DMS114 treated with DMSO at 0.1 percent for 48 hours (cell line): Measurements from ENCODE around the gene PHB1.
"Not testable (repeated sequence)": the region's sequence is repeated elsewhere in the genome, so short reads cannot be mapped to it uniquely, and the experiment has no call there.

Source experiments
- DNase-seq: peaks from one replicate; lab custom pipeline; 2025; ENCODE audit not compliant: unreplicated experiment; lab: John Stamatoyannopoulos, UW

Gene PHB1

DNA sequence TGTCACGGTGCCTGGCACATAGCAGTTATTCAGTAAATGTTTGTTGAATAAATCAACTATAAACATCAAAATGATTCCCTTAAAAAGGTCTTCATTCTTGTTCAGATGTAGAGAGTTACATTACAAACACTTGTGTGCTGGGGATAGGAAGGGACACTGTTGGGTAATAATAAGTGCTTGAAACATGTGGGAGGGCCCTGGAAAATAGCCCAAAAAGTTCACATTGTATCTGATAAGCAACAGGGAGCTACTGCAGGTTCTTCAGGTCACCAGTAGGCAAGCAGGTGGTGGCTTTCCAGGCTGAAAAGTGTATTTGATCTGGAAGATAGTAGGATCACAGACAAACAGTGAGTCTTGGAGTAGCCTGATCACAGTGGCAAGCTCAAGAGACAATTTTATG is 33.6 kb downstream of the PHB1 start:
- DNase-seq = no peak

DNA sequence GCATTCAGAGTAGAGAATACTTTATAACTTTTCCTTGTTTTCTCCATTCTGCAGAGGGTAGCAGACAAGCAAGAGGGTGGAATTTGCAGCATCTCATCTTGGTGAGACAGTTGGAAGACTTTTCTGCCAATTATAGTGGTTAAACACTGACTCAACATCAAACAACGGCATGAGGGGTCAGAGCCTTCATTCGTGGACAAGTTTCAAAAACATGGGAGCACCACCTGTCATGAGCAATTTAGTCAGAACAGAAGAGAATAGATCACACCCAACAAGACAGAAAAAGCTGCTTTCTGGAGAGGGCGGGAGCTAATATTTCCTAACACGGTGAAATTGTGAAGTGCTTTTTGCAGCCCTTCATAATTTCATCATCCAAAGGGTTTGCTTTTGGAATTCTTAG is 34.8 kb downstream of the PHB1 start:
- DNase-seq = no peak

DNA sequence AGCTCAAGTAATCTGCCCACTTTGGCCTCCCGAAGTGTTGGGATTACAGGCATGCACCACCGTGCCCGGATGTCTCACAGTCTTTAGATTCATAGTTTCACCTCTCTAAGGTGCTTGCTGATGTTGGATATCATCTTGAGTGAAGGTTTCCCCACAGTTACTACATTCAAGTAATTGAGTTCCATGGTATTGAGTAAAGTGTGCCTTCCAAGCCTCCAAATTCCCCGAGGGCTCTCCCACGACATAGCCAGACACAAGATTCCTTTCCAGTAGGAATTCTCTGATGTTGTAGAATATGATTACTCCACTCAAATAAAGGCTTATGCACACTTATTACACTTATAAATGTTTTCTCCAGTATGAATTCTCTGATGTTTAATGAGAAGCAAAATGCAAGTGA is 36.4 kb downstream of the PHB1 start:
- no peak for DNase-seq

DNA sequence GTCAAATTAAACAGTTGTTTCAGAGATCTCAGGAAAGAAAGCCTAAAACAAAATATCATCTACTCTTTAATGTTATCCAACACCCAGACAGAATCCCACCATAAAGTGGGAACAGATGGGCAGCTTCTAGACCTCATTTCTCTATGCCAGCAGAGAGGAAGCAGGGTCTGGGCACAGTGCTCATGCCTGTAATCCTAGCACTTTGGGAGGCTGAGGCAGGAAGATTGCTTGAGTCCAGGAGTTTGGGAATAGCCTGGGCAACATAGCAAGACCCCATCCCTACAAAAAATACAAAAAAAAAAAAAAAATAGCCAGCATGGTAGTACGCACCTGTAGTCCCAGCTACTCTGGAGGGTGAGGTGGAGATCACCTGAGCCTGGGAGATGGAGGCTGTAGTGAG is 39.1 kb downstream of the PHB1 start:
- DNase-seq = no peak

DNA sequence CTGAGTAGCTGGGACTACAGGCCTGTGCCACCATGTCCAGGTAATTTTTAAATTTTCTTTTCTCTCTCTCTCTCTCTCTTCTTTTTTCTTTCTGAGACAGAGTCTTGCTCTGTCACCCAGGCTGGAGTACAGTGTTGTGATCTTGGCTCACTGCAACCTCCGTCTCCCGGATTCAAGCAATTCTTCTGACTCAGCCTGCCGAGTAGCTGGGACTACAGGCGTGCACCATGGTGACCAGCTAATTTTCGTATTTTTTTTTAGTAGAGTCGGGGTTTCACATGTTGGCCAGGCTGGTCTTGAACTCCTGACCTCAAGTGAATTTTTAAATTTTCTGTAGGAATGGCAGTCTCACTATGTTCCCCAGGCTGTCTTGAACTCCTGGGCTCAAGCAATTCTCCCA is 41.6 kb downstream of the PHB1 start:
- DNase-seq = no peak

DNA sequence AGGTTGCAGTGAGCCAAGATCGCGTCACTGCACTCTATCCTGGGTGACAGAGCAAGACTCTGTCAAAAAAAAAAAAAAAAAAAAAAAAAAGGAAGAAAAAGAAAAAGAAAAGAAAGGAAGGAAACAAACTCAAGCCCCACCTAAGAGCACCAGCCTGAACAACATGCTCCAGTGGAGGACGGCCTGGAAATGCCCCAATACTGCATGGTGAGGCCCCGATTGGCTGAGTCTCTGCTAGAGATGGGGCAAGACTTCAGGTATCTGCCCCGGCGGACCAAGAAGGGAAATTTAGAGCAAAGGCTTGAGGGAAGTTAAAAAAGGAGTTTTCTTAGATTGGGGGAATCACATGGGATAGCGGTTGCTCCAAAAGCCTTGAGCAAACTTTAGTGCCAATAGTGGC is 42.3 kb downstream of the PHB1 start:
- DNase-seq = no peak

DNA sequence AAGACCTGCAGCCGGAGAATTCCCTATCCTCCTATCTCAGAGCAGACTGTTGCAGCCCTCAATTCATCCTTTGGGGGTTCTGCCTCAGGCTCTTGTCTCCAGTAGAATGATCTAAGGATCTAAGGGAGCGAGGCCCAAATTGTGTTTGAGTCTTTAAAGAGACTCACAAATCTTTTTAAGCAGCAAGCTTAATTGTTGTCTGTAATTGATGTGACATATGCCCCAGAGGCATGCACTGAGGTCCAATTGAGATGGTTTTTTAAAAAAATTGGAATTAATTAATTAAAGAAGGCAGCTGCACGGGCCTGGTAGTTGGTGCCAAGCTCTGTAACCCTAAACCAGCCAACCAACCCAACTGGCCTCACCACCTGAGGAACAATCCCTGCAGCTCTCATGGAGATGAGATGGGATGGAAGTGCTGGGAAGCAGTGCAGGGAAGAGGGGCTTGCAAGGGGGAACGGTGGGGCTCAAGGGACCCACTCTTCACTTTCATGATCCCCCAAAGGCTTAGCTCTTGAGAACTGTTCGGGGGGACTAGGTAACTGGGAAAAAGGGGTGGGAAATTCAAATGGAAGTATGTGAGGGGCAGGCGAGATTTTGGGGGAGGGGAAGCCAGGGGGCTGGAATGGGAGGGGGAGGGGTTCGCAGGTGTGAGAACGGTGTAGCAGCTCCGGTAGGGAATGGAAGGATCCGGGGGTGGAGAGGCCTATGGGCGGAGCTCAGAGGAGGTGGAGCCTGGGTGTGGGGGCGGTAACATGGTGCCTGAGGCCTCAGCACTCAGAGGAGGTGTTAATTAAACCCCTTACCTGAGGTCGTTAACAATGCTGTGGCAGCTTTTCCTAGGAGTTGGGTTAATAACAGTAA is 43.5 kb downstream of the PHB1 start:
- DNase-seq = no peak

DNA sequence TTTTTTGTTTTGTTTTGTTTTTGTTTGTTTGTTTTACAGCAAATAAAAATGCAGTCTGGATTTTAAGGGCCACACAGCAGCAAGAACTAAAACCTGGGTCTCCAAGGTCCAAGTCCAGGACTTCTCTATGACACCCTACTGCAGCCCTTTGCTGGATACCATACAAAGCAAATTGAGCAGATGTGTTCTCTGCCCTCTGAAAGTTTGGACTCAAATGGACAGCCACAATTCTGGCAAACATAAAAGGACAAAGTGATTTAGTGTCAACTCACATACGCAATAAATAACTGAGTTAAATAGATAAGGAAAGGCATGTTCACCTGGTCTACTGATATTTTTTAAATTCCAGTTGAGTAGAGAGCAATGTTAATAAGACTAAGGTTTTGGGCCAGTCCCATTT is 44.9 kb downstream of the PHB1 start:
- no peak for DNase-seq

DNA sequence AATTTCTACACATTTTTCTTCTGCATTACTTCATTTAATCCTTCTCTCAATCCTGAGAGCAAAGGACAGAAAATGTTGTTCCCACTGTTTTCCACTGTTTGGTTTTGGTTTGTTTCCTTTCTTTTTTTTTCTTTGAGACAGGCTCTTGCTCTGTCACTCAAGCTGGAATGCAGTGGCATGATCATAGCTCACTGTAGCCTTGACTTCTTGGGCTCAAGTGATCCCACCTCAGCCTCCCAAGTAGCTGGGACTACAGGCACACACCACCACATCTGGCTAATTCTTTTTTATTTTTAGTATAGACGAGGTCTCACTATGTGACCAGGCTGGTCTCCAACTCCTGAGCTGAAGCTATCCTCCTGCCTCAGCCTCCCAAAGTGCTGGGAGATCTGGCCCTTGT is 45.6 kb downstream of the PHB1 start:
- no peak for DNase-seq

DNA sequence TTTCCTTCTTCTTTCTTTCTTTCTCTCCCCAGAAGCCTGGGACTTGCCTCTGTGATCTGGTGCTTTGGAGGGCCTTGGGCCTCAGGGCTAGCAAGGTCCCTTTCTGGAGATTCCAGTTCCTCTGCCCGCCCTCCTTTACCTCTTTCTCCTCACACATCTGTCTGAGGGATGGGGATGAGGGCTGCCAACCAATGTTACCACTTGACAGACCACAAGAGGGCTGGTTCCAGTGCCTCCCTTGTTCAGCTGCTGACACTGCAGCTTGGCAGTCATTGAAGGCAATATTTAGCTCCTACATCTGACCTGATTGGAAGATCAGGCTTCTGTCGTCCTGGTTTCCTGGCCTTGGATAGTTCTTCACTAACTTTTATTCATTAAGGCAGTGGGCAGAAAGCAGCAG is 49.0 kb downstream of the PHB1 start:
- peak; percentile 22 for DNase-seq

DNA sequence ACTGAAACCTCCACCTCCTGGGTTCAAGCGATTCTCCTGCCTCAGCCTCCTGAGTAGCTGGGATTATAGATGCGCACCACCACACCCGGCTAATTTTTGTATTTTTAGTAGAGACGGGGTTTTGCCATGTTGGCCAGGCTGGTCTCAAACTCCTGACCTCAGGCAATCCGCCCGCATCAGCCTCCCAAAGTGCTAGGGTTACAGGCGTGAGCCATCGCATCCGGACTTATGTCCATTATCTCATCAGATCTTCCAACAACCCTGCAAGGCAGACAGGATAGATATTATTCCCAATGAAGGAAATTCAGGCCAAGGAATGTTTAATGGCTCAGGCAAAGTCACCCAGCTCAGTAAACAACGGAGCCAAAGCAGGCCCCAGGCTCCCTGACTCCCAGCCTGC is 49.6 kb downstream of the PHB1 start:
- DNase-seq = not testable (repeated sequence)

DNA sequence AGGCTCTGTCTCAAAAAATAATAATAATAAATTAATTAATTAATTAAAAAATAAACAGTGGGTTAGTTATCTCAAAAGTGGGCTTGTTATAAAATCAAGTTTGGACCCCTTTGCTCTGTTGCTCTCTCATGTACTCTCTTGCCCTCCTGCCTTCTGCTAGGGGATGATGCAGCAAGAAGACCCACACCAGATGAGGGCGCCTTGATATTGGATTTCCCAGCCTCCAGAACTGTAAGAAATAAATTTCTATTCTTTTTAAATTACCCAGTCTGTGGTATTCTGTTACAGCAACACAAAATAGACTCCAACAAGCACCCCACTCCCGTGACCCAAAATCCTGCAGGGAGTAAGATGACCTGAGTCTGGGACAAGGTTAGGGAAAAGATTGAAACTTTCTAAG is 50.6 kb downstream of the PHB1 start:
- no peak for DNase-seq

DNA sequence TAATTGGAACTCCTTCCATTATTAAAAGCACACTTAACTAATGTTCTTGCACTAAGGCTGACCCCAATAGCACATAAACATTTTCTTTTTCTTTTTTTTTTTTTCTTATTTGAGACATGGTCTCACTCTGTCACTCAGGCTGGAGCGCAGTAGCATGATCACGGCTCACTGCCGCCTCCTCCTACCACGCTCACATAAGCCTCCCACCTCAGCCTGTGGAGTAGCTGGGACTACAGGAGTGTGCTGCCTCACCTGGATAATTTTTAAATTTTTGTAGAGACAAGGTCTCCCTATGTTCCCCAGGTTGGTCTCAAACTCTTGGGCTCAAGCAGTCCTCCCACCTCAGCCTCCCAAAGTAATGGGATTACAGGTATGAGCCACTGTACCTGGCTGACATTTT is 51.4 kb downstream of the PHB1 start:
- DNase-seq = no peak

DNA sequence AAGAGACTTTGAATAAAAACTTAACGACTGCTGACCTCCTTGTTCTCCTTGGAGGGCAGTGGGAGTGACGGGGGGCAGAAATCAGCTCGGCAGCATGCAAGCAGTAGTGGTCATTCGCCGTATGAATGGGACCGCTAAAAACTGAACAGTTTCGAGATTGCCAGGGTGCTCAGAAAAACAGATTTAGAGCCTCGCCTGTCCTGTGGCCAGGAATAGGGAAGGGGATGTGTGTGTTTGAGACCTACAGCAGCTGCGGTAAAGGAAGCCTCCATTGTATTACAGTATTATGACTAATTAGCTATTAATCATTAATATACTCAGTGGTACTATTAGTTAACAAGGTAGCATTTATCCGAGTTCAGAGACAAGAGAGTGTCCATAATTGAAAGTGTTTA is 52.0 kb downstream of the PHB1 start:
- no peak for DNase-seq

DNA sequence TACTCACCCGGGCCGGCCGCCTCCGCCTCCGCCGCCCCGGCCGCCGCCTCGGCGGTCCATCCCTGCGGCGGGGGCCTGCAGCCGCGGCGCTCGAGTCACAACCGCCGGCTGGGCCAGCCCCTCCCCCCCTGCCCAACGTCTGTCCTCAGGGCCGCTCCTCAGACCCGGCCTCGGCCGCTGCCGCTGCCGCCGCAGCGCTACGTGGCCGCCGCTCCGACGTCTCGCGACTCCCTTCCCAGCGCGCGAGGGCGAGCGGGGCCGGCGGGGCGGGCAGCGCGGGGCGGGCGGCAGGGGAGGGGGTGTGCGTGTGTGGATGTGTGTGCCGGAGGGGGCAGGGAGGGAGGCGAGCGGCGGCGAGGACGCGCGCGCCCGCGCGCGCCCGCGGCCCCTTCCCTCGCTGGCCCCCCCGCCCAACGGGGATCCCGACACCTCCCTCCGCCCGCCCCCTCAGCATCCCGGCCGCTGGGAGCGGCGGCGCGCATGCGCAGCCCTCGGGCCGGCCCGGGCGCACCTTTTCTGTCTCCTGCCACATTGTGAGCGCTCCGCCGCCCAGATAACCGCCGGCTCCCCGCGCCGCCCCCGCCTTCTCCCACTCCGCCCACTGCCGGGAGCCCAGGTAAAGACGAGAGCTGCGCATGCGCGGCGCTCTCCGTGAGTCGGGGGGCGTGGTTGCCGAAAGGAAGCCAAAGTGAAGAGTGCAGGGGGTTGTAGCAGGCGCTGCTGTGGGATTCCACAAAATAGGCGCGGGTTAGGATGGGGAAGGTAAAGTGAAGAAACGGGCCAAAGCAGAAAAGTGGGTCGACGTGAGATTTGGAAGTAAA is 52.6 kb downstream of the PHB1 start, which contains the start of gene ZNF652:
Gene ZNF652 (minus strand): TSS at position 349 of the 821 bp plus-strand sequence. CDS start 44,525 bp downstream, outside the sequence.
- peak; percentile 63 for DNase-seq

DNA sequence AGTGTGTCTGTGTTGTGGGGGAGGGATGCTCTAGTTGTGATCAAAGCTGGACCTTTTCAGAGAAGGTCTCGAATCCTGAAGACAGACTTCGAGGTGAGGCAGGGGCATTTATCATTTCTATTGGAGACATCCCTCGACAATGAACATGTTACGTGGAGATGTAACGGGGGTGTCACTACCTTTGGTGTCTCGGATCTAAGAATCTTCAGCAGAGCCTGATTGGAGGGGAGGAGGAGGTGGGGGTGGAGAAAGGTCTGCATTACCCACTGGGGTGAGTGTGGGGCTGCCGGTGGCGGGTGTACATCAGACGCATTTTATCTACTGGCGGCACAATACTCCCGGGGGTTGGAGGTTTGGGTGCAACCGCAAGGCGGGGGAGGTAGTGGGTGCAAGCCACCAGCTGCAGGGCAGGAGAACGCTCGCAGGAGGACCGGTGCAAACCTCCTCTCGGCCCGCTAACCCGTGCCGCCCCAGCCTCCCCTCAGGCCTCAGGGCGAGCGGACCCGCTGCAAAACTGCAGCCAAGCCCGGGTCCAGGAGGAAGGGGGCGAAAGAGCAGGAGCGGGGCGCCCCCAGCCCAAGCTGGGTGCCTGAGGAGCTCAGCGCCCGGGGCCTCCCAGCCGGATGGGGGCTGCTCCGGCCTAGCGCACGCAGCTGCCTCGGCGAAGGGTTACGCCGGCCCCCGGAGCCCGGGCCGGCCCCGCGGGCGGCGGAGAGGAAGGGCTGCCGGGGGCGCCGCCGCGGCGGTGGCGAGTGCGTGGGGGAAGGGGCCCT is 53.4 kb downstream of the PHB1 start:
- peak; percentile 35 for DNase-seq

DNA sequence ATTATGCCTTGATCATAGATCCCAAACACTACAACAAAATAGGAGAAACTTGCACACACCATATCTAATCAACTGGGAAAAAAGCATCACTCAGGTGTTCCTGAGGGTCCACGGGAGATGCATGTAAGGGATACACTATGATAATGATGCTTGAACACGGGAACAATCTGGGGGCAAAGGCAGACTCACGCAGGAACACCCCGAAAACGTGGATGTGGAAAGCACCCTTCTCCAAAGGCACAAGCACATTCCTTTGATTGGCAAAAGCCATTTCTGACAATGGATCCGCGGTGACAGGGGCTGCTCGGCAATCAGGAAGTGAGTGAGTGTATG is 53.9 kb downstream of the PHB1 start:
- no peak for DNase-seq

DNA sequence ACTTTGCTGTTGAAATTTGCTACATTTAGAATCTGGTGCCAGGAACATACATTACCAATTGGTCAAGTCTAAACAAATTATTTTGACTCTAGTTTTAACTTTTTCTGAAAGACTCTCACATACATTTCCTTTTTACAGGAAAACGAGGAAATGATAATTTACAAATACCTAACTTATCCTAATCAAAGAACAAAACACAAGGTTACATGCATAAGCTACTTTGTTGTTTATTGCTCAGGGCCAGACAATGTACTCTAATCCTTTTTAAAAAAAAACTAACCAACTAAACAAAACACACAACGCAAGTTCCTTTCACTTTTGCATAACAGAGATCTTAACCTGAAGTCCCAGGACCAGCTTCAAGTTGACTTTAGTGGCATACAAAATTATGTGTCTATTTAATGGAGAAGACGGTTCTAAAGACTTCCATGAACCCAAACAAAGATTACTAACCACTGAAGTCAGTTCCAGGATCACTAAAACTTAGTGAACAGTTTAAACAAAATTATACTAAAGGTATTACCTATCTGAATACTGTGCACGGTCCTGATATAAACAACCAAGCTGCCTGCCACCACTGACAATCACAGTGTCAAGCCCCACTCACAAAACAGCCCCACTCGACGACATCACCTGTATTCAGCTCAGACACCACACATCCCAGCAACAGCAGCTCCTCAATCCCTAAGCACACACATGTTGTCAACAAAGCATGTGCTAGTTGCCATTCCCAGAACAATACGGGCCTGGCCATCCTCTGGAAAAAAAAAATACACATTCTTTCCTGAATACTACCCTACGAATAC is 54.5 kb downstream of the PHB1 start:
- no peak for DNase-seq

DNA sequence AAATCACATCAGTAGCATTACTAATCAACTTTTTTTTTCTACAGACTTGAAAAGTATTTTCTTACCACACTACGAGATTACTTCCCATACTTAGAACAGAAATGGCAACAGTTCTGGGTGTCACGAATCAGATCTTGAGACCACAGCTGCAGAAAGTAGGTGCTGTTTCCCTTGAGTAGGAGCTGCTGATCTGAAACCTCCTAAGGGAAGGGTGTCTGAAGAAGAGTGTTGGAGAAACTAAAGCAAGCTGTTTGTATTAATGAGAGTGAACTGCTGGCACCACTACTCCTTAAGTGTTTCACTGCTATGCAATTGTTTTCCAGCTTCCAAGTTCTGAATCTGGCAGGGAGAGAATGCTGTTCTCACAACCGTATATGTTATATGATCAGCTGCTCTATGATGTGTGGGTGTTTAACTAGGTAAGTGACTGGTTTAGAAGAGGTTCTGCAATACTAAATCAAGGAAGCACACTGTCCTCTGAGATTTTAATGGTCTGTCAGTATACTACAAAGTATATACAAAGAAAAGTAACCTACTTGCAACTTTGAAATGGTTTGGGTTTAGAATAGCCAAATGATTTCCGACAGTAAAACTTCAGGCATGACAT is 55.9 kb downstream of the PHB1 start:
- DNase-seq = no peak

DNA sequence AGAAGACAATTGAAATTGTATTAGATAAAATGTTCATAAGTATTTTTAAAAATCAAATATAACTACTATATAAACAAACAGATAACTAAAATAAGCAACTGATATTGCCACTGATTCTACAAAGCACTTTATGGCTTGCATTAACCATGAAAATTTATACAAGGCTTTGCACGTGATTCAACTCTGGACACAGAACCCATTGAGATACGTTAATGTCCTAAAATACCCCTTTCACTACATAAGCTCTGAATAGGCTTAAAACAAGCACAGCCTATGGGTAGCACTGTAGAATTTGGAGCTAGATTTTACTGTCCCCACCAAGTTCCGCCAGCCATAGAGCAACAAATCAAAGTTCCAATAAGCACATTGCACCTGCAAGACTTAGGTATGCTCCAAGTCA is 57.2 kb downstream of the PHB1 start:
- no peak for DNase-seq
